Measurements from ENCODE around the gene PAX8.

GRCh38 chr2:113255140-113256070 lies 23.3 kb downstream of the PAX8 start:
- TF ChIP-seq POLR2AphosphoS5 (IDR thresholded peaks at IDR 0.05) (no peak), POLR2A (IDR thresholded peaks at IDR 0.05) (no peak), CTCF (IDR thresholded peaks at IDR 0.05) (no peak)

Data from stomach (tissue), 4 donors.